ENCODE measurements around the gene PDGFRA. TPM values are rescaled to one million over a fixed set of nuclear protein-coding genes. Genes with fewer than 3 reads are reported as not detected.

The PDGFRA gene
- total RNA-seq, 1 donor from 2014 or later = 1.3 TPM

- TF ChIP-seq CTCF (conservative IDR thresholded peaks at IDR 0.05; ENCODE audit: low read depth, low read length) = no peak
- DNase-seq (ENCODE audit: low read depth) = no peak
- H3K4me3 ChIP-seq (ENCODE audit: low read depth, low read length) = no peak overlapping the region
These were observed 36.3 kb upstream of the PDGFRA start for GRCh38 chr4:54192811-54193210.

- DNase-seq (ENCODE audit: low read depth) = no peak
- no peak for TF ChIP-seq CTCF (conservative IDR thresholded peaks at IDR 0.05; ENCODE audit: low read depth, low read length)
- H3K4me3 ChIP-seq (ENCODE audit: low read depth, low read length) = no peak overlapping the region
These were observed 31.2 kb upstream of the PDGFRA start for GRCh38 chr4:54197926-54198325.

- no peak for DNase-seq (ENCODE audit: low read depth)
- H3K4me3 ChIP-seq (ENCODE audit: low read depth, low read length) = no peak overlapping the region
- TF ChIP-seq CTCF (conservative IDR thresholded peaks at IDR 0.05; ENCODE audit: low read depth, low read length) = no peak
These were observed 29.2 kb upstream of the PDGFRA start for GRCh38 chr4:54199919-54200318.

GRCh38 chr4:54209617-54210016 is 19.5 kb upstream of the PDGFRA start:
- TF ChIP-seq CTCF (conservative IDR thresholded peaks at IDR 0.05; ENCODE audit: low read depth, low read length) = no peak
- H3K4me3 ChIP-seq (ENCODE audit: low read depth, low read length) = no peak overlapping the region
- no peak for DNase-seq (ENCODE audit: low read depth)

- no peak for DNase-seq (ENCODE audit: low read depth)
- TF ChIP-seq CTCF (conservative IDR thresholded peaks at IDR 0.05; ENCODE audit: low read depth, low read length) = no peak
- H3K4me3 ChIP-seq (ENCODE audit: low read depth, low read length) = no peak overlapping the region
These were observed 16.1 kb upstream of the PDGFRA start for GRCh38 chr4:54213001-54213400.

- no peak overlapping the region for H3K4me3 ChIP-seq (ENCODE audit: low read depth, low read length)
- DNase-seq (ENCODE audit: low read depth) = no peak
- TF ChIP-seq CTCF (conservative IDR thresholded peaks at IDR 0.05; ENCODE audit: low read depth, low read length) = no peak
These were observed 15.3 kb upstream of the PDGFRA start for GRCh38 chr4:54213761-54214160.

GRCh38 chr4:54215379-54216077 is 13.6 kb upstream of the PDGFRA start:
- DNase-seq (ENCODE audit: low read depth) = no peak
- H3K4me3 ChIP-seq (ENCODE audit: low read depth, low read length) = no peak overlapping the region
- TF ChIP-seq CTCF (conservative IDR thresholded peaks at IDR 0.05; ENCODE audit: low read depth, low read length) = no peak

Data from epithelial cell of proximal tubule (primary cell).